GM12878 (cell line): ENCODE measurements around the gene RALGPS2. TPM values are rescaled to one million over a fixed set of nuclear protein-coding genes. Genes with fewer than 3 reads are reported as not detected.

Experiments used
- ATAC-seq: fragments of 200-7000 bp; cut with Tn5 transposase; 3 replicates; pipeline ENCODE4 v1.9.1; 2020; ENCODE audit warnings: mild to moderate bottlenecking, moderate library complexity
- BruUV-seq: library from RNA; stranded (reverse); fragments of 400-500 nt; replicated peaks from 2 replicates; lab custom pipeline; 2021; lab: Mats Ljungman, UMichigan
- CTCF ChIA-PET: fragments of 300-600 bp; sonication (Branson Sonifier 250); formaldehyde crosslinking; extraction: SDS; loops from one replicate; lab custom pipeline; 2021; ENCODE audit warnings: inconsistent platforms; lab: Yijun Ruan, JAX
- POLR2A ChIA-PET: fragments of 350-600 bp; formaldehyde crosslinking; extraction: SDS; loops from one replicate; lab custom pipeline; 2021; ENCODE audit warnings: inconsistent platforms; lab: Charles Lee
- RAD21 ChIA-PET: fragments of 300-600 bp; sonication (Branson Sonifier 250); formaldehyde crosslinking; loops from one replicate; lab custom pipeline; 2023; ENCODE audit warnings: antibody characterized with exemption; ENCODE audit not compliant: unreplicated experiment; lab: Charles Lee
- SMC1A ChIA-PET: fragments of 300-600 bp; sonication (Branson Sonifier 250); formaldehyde crosslinking; loops from one replicate; lab custom pipeline; 2023; ENCODE audit not compliant: unreplicated experiment, uncharacterized antibody; lab: Charles Lee
- DNase-seq: peaks from one replicate; pipeline ENCODE4 v3.0.0-alpha.2; 2011; ENCODE audit warnings: low read depth, low spot score
- FAIRE-seq: peaks from 3 replicates; lab custom pipeline; 2011; peaks lifted over from hg19 to GRCh38; lab: Jason Lieb, UNC
- H2AFZ ChIP-seq: 2 replicates; pipeline ENCODE4 v1.6.0; 2011; ENCODE audit warnings: low read depth, low read length, control low read depth; ENCODE audit not compliant: control insufficient read depth
- H3K27ac ChIP-seq: 2 replicates; pipeline ENCODE4 v1.5.1; 2011; ENCODE audit warnings: control low read depth; ENCODE audit not compliant: control insufficient read depth, insufficient read depth
- H3K27me3 ChIP-seq, 2 experiments: replicated peaks in 1 of 2; 2 replicates each; pipeline versions ENCODE4 v1.6.0 to v1.6.1; 2011; ENCODE audit warnings: low read length in 1 of 2; ENCODE audit not compliant: control insufficient read depth in 2 of 2, insufficient read depth in 2 of 2
- H3K36me3 ChIP-seq, 2 experiments: 2 replicates each; pipeline ENCODE4 v1.5.1; 2011; ENCODE audit warnings: low read length in 1 of 2; ENCODE audit not compliant: control insufficient read depth in 2 of 2, insufficient read depth in 2 of 2
- H3K4me1 ChIP-seq: 2 replicates; pipeline ENCODE4 v1.6.1; 2011; ENCODE audit warnings: mild to moderate bottlenecking, low read length, moderate library complexity, mixed read lengths; ENCODE audit not compliant: control insufficient read depth, insufficient read depth
- H3K4me2 ChIP-seq: 2 replicates; pipeline ENCODE4 v1.6.0; 2011; ENCODE audit warnings: control low read depth; ENCODE audit not compliant: control insufficient read depth, insufficient read depth
- H3K4me3 ChIP-seq: fragments of 200-600 bp; sonication (generic); 2 replicates; pipeline ENCODE4 v1.5.1; 2016
- H3K79me2 ChIP-seq: 2 replicates; pipeline ENCODE4 v1.6.0; 2011; ENCODE audit warnings: low read length; ENCODE audit not compliant: control insufficient read depth, insufficient read depth
- H3K9ac ChIP-seq: 2 replicates; pipeline ENCODE4 v1.8.0; 2011; ENCODE audit warnings: low read length, control low read depth, mixed read lengths; ENCODE audit not compliant: control insufficient read depth, insufficient read depth
- H3K9me3 ChIP-seq: replicated peaks from 3 replicates; pipeline ENCODE4 v1.5.1; 2011; ENCODE audit warnings: mild to moderate bottlenecking, low read length; ENCODE audit not compliant: control insufficient read depth, insufficient read depth
- H4K20me1 ChIP-seq: 2 replicates; pipeline ENCODE4 v1.6.0; 2011; ENCODE audit not compliant: control insufficient read depth, insufficient read depth
- ATF7 ChIP-seq: fragments of 450-650 bp; IDR thresholded peaks from 2 replicates; pipeline ENCODE4 v1.6.1; 2016; ENCODE audit warnings: low read depth, mild to moderate bottlenecking
- CBX5 ChIP-seq: sonication (generic); IDR thresholded peaks from 2 replicates; pipeline ENCODE4 v1.6.1; 2016; ENCODE audit warnings: low read depth, moderate library complexity, mild to moderate bottlenecking, inconsistent platforms
- RELA ChIP-seq: fragments of 450-650 bp; IDR thresholded peaks from 2 replicates; pipeline ENCODE4 v1.8.0; 2014; ENCODE audit warnings: borderline replicate concordance; ENCODE audit not compliant: partially characterized antibody
- SMARCA5 ChIP-seq: fragments of 450-650 bp; IDR thresholded peaks from 2 replicates; pipeline ENCODE4 v1.6.1; 2017; ENCODE audit warnings: mild to moderate bottlenecking
- YBX1 ChIP-seq: fragments of 450-650 bp; IDR thresholded peaks from 2 replicates; pipeline ENCODE4 v1.6.1; 2016; ENCODE audit warnings: antibody characterized with exemption
- WGBS: methylation state at CpG from one replicate; pipeline ENCODE4 v1.1.6; 2016; ENCODE audit warnings: low lambda C conversion rate; ENCODE audit not compliant: insufficient replicate concordance, insufficient coverage; ENCODE audit errors: missing lambda C conversion rate; 5-methylcytosine and 5-hydroxymethylcytosine counted together
- in situ Hi-C: fragments of 300-500 bp; cut with MboI; formaldehyde crosslinking; loops from 9 replicates; pipeline ENCODE4 v1.14.3; 2018; ENCODE audit warnings: mixed read lengths
- intact Hi-C: fragments of 100-400 bp; cut with micrococcal nuclease; formaldehyde crosslinking; loops from one replicate; pipeline ENCODE4 v1.14.2; 2022; ENCODE audit not compliant: unreplicated experiment
- polyA plus RNA-seq, 11 experiments: library from polyadenylated mRNA; depleted of rRNA in 4 of 11; unstranded in 6 of 11; stranded (reverse) in 5 of 11; fragments of >200 nt; fragmentation: Nextera tagmentation in 4 of 11; fragmentation: Illumina TruSeq in 1 of 11; extraction: Ambion mirVana in 4 of 11; extraction: Trizol in 1 of 11; gene quantifications; 1 replicate in 1 of 11; 2 replicates in 10 of 11; pipeline versions ENCODE4 v1.2.1 to v1.2.3, GENCODE V29; 2011 to 2016; ENCODE audit warnings: inconsistent platforms in 2 of 11, missing spikeins in 2 of 11, low read depth in 1 of 11
- total RNA-seq, 4 experiments: library from RNA; depleted of rRNA in 3 of 4; stranded (reverse); fragments of >200 nt in 3 of 4; fragmentation: Illumina TruSeq in 1 of 4; extraction: Trizol in 1 of 4; gene quantifications; 2 replicates each; pipeline versions ENCODE4 v1.2.1 to v1.2.3, GENCODE V29; 2013 to 2021
- TF ChIP-seq, protein P1 (sequence below): IDR thresholded peaks from 2 replicates; pipeline ENCODE4 v1.6.1; 2012; ENCODE audit warnings: low read depth, low read length, improper control_type of control experiment
- TF ChIP-seq, protein P2 (sequence below): fragments of 450-650 bp; IDR thresholded peaks from 2 replicates; pipeline ENCODE4 v1.6.1; 2014; ENCODE audit warnings: mild to moderate bottlenecking
- TF ChIP-seq, protein P3 (sequence below): IDR thresholded peaks from 2 replicates; pipeline ENCODE4 v1.6.1; 2012; ENCODE audit warnings: improper control_type of control experiment, low read depth, low read length; ENCODE audit not compliant: insufficient replicate concordance
- TF ChIP-seq, protein P4 (sequence below): fragments of 450-650 bp; IDR thresholded peaks from 2 replicates; pipeline ENCODE4 v1.6.1; 2016; ENCODE audit warnings: mild to moderate bottlenecking
- TF ChIP-seq, protein P5 (sequence below): IDR thresholded peaks from 2 replicates; pipeline ENCODE4 v1.6.1; 2012; ENCODE audit warnings: mild to moderate bottlenecking, low read depth, low read length

The RALGPS2 gene
- total and polyA plus RNA-seq, 10 of the 15 experiments (the other 5 are each of a cell fraction or from before 2014, with no cell fraction given) = 0.08 to 3.7 (median 0.50) TPM

DNA sequence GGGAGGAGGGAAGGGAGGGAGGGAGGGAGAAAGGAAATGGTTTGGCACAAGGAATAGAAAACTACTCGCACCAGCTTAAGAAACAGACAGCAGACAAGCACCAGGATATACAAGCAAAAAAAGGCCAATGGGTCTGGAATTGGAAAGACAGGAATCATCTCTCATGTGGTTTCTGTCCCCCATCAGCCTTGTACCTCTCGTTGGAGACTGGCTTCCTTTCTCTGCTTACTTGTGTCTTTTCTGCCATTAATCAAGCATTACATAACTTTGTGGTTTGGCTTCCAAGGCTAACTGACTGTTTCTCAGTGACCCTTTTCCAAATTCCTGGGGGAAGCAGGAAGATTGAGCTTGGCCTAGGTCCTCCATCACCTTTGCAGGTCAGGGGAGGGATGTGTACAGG, 11.8 kb upstream of the RALGPS2 start:
- Histone ChIP-seq H3K4me3 (no peak overlapping the region), H3K36me3 (no peaks in the 10 kb centered on the region), H4K20me1 (no peaks in the 10 kb centered on the region), H2AFZ (no peak overlapping the region), H3K4me1 (no peaks in the 10 kb centered on the region), H3K9me3 (no peaks in the 10 kb centered on the region), H3K9ac (no peak overlapping the region), H3K27me3 (no peaks in the 10 kb centered on the region), H3K4me2 (no peak overlapping the region), H3K79me2 (no peaks in the 10 kb centered on the region)
- SMC1A ChIA-PET = no interaction called here
- BruUV-seq = no TSS peak
- in situ Hi-C loops = no loop called here
- intact Hi-C loops = no loop called here
- RAD21 ChIA-PET = no interaction called here
- CTCF ChIA-PET = no interaction called here
- ATAC-seq (no peak), DNase-seq (no peak), FAIRE-seq (no peak)
- POLR2A ChIA-PET = no interaction called here
- 62% methylated on average over 2 of the region's 2 CpGs for WGBS
- TF ChIP-seq YBX1 (no peak), SMARCA5 (no peak), CBX5 (no peak), RELA (no peak), ATF7 (no peak)
- TF ChIP-seq, protein P1, sequence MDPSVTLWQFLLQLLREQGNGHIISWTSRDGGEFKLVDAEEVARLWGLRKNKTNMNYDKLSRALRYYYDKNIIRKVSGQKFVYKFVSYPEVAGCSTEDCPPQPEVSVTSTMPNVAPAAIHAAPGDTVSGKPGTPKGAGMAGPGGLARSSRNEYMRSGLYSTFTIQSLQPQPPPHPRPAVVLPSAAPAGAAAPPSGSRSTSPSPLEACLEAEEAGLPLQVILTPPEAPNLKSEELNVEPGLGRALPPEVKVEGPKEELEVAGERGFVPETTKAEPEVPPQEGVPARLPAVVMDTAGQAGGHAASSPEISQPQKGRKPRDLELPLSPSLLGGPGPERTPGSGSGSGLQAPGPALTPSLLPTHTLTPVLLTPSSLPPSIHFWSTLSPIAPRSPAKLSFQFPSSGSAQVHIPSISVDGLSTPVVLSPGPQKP = no peak
- TF ChIP-seq, protein P2, sequence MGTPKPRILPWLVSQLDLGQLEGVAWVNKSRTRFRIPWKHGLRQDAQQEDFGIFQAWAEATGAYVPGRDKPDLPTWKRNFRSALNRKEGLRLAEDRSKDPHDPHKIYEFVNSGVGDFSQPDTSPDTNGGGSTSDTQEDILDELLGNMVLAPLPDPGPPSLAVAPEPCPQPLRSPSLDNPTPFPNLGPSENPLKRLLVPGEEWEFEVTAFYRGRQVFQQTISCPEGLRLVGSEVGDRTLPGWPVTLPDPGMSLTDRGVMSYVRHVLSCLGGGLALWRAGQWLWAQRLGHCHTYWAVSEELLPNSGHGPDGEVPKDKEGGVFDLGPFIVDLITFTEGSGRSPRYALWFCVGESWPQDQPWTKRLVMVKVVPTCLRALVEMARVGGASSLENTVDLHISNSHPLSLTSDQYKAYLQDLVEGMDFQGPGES = no peak
- TF ChIP-seq, protein P3, sequence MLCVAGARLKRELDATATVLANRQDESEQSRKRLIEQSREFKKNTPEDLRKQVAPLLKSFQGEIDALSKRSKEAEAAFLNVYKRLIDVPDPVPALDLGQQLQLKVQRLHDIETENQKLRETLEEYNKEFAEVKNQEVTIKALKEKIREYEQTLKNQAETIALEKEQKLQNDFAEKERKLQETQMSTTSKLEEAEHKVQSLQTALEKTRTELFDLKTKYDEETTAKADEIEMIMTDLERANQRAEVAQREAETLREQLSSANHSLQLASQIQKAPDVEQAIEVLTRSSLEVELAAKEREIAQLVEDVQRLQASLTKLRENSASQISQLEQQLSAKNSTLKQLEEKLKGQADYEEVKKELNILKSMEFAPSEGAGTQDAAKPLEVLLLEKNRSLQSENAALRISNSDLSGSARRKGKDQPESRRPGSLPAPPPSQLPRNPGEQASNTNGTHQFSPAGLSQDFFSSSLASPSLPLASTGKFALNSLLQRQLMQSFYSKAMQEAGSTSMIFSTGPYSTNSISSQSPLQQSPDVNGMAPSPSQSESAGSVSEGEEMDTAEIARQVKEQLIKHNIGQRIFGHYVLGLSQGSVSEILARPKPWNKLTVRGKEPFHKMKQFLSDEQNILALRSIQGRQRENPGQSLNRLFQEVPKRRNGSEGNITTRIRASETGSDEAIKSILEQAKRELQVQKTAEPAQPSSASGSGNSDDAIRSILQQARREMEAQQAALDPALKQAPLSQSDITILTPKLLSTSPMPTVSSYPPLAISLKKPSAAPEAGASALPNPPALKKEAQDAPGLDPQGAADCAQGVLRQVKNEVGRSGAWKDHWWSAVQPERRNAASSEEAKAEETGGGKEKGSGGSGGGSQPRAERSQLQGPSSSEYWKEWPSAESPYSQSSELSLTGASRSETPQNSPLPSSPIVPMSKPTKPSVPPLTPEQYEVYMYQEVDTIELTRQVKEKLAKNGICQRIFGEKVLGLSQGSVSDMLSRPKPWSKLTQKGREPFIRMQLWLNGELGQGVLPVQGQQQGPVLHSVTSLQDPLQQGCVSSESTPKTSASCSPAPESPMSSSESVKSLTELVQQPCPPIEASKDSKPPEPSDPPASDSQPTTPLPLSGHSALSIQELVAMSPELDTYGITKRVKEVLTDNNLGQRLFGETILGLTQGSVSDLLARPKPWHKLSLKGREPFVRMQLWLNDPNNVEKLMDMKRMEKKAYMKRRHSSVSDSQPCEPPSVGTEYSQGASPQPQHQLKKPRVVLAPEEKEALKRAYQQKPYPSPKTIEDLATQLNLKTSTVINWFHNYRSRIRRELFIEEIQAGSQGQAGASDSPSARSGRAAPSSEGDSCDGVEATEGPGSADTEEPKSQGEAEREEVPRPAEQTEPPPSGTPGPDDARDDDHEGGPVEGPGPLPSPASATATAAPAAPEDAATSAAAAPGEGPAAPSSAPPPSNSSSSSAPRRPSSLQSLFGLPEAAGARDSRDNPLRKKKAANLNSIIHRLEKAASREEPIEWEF = no peak
- TF ChIP-seq, protein P4, sequence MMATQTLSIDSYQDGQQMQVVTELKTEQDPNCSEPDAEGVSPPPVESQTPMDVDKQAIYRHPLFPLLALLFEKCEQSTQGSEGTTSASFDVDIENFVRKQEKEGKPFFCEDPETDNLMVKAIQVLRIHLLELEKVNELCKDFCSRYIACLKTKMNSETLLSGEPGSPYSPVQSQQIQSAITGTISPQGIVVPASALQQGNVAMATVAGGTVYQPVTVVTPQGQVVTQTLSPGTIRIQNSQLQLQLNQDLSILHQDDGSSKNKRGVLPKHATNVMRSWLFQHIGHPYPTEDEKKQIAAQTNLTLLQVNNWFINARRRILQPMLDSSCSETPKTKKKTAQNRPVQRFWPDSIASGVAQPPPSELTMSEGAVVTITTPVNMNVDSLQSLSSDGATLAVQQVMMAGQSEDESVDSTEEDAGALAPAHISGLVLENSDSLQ = no peak
- TF ChIP-seq, protein P5, sequence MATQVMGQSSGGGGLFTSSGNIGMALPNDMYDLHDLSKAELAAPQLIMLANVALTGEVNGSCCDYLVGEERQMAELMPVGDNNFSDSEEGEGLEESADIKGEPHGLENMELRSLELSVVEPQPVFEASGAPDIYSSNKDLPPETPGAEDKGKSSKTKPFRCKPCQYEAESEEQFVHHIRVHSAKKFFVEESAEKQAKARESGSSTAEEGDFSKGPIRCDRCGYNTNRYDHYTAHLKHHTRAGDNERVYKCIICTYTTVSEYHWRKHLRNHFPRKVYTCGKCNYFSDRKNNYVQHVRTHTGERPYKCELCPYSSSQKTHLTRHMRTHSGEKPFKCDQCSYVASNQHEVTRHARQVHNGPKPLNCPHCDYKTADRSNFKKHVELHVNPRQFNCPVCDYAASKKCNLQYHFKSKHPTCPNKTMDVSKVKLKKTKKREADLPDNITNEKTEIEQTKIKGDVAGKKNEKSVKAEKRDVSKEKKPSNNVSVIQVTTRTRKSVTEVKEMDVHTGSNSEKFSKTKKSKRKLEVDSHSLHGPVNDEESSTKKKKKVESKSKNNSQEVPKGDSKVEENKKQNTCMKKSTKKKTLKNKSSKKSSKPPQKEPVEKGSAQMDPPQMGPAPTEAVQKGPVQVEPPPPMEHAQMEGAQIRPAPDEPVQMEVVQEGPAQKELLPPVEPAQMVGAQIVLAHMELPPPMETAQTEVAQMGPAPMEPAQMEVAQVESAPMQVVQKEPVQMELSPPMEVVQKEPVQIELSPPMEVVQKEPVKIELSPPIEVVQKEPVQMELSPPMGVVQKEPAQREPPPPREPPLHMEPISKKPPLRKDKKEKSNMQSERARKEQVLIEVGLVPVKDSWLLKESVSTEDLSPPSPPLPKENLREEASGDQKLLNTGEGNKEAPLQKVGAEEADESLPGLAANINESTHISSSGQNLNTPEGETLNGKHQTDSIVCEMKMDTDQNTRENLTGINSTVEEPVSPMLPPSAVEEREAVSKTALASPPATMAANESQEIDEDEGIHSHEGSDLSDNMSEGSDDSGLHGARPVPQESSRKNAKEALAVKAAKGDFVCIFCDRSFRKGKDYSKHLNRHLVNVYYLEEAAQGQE = no peak
- TF ChIP-seq, all 136 proteins: peak for 0
- no peak overlapping the region for H3K27ac ChIP-seq
